Measurements from ENCODE around the gene HIPK3. TPM values are rescaled to one million over a fixed set of nuclear protein-coding genes. Genes with fewer than 3 reads are reported as not detected.
A peak's percentile ranks its signal among the peaks of the same experiment; 100 is the strongest.
"Not testable (repeated sequence)": the region's sequence is repeated elsewhere in the genome, so short reads cannot be mapped to it uniquely, and the experiment has no call there.

Gene HIPK3
- total RNA-seq, 1 donor from 2014 or later: 138 TPM

DNA sequence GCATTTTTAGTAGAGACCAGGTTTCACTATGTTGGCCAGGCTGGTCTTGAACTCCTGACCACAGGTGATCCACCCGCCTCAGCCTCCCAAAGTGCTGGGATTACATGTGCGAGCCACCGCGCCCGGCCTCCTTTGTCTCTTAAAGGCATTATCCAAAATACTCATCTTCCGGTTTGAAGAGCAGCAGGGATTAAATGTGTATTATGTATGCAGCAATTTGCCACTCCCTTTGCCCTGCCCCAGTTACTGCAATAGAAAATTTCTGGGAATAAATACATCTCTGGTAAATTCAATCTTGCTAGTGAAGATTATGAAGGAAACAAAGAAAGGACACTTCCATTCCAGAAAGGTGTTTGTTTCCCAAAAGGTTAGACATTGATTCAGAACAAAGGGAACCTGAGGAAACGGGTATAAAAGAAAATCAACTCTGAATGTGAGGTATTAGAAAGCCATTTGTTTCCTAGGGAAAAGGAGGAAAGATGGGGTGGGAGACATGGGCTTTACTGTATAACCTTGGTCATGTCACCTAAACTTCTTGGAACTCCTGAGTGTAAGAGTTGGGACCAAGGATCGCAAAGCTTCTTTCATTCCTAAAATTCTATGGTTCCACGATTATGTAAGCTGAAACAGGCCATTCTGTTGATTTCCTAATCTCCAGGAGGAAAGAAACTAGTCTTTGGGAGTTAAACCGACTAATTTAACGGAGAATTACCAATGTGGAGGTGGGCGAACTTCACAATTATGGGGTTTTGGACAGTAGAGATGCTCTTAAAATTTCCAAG, 959 bp upstream of the HIPK3 start:
- Histone ChIP-seq H3K9me3 (no peaks in the 10 kb centered on the region), H3K27ac (peak overlapping the region; percentile 100), H3K27me3 (ENCODE audit: low read depth) (no peaks in the 10 kb centered on the region), H3K4me1 (peaks cover 27% of the 10 kb centered on the region), H3K36me3 (no peaks in the 10 kb centered on the region), H3K4me3 (peak overlapping the region; percentile 84)
- intact Hi-C loops (cut with DNase I): no loop called here
- no peak for ATAC-seq
- TF ChIP-seq, protein P1, sequence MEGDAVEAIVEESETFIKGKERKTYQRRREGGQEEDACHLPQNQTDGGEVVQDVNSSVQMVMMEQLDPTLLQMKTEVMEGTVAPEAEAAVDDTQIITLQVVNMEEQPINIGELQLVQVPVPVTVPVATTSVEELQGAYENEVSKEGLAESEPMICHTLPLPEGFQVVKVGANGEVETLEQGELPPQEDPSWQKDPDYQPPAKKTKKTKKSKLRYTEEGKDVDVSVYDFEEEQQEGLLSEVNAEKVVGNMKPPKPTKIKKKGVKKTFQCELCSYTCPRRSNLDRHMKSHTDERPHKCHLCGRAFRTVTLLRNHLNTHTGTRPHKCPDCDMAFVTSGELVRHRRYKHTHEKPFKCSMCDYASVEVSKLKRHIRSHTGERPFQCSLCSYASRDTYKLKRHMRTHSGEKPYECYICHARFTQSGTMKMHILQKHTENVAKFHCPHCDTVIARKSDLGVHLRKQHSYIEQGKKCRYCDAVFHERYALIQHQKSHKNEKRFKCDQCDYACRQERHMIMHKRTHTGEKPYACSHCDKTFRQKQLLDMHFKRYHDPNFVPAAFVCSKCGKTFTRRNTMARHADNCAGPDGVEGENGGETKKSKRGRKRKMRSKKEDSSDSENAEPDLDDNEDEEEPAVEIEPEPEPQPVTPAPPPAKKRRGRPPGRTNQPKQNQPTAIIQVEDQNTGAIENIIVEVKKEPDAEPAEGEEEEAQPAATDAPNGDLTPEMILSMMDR (IDR thresholded peaks at IDR 0.05): no peak
- DNase-seq: no peak

DNA sequence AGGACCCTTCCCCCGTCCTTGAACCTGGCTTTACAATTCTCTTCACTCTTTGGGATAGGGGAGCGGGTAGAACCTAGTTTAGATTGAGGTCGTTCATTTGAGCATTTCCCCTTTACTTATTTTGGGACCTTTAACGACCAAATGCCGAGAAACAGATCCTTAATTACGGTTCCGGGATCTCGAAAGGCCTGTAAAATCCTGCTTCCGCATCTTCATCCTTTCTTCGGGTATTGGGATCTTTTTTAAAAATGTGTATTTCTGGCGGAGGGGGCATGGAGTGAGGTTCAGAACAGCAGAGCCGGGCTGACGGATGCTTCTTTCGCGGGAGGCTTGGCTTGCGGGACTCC, 395 bp upstream of the HIPK3 start:
- intact Hi-C loops (cut with DNase I): no loop called here
- ATAC-seq (no peak), DNase-seq (no peak)
- Histone ChIP-seq H3K4me3 (peak overlapping the region; percentile 84), H3K9me3 (no peaks in the 10 kb centered on the region), H3K4me1 (peaks cover 31% of the 10 kb centered on the region), H3K36me3 (no peaks in the 10 kb centered on the region), H3K27me3 (ENCODE audit: low read depth) (no peaks in the 10 kb centered on the region), H3K27ac (peak overlapping the region; percentile 100)
- TF ChIP-seq, protein P1 (IDR thresholded peaks at IDR 0.05): no peak

DNA sequence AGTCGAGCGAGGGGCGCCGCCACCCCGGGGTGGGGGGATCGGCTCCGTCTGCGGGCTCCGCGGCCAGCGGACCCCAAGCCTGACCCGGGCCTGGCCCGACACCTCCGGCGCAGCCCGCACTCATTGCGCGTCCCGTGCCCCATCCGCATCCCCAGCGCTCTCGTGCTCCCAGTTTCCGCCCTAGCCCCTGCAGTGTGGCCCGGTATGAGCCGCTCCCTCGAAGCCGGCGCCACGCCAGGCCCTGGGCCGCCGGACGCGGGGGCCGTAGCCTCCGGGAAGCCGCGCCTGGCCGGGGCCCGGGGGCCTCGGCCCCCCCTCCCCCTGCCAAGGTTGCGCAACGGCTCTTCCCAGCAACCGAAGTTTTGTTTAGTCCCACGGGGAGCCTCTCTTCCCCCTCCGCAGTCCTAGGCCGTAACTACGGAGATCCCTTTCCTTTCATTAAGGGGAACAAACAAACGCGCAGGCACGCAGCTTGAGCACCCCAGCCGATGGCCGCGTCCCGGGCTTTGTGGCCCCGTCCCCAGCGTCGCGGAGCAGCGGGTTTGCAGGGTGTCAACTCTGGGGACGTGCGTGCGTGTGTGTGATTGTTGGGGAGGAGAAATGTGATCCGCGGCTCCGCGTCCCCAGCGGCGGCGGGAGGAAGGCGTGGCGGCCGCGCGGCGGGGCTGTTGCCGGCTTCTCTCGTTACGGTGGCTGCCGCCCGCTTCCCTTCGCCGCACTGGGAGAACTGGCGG, 883 bp downstream of the HIPK3 start:
- DNase-seq: peak; percentile 91
- H3K9me3 ChIP-seq: no peaks in the 10 kb centered on the region
- intact Hi-C loops (cut with DNase I): no loop called here
- TF ChIP-seq, protein P1 (IDR thresholded peaks at IDR 0.05): peak; percentile 33
- H3K27me3 ChIP-seq (ENCODE audit: low read depth): no peaks in the 10 kb centered on the region
- peak overlapping the region; percentile 84 for H3K4me3 ChIP-seq
- peaks cover 41% of the 10 kb centered on the region for H3K4me1 ChIP-seq
- ATAC-seq: peak; percentile 92 to 96
- no peaks in the 10 kb centered on the region for H3K36me3 ChIP-seq
- H3K27ac ChIP-seq: peak overlapping the region; percentile 100

DNA sequence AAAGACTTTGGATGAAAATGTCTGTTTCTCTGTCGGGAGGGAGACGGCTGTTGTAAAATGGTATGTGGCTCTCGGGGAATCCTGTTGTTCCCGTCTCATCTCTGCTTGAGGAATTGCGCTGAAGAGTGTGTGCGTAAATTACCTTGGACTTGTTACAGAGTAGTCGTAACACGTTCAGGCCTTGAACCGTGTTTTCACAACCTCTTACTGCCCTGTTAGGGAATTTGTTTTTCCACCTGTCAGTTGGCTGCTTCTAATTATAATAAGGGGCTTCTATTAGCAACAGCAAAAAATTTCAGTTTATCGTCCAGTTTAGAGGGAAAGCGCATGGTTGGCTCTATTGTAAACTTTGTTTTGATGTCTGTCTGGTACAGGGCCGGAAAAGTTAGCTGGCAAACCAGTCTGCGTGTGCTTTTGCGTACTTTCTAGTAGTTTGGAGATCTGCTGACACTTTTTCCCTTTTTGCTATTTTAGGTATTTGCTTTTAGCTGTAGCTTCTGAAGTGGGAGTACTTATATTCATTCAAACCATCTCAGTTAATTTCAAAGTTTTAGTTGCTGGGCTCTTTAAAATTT, 1.5 kb downstream of the HIPK3 start:
- H3K27me3 ChIP-seq (ENCODE audit: low read depth): no peaks in the 10 kb centered on the region
- TF ChIP-seq, protein P1 (IDR thresholded peaks at IDR 0.05): no peak
- H3K4me1 ChIP-seq: peaks cover 47% of the 10 kb centered on the region
- H3K9me3 ChIP-seq: no peaks in the 10 kb centered on the region
- DNase-seq (no peak), ATAC-seq (peak; percentile 5 to 43)
- peak overlapping the region; percentile 84 for H3K4me3 ChIP-seq
- no peaks in the 10 kb centered on the region for H3K36me3 ChIP-seq
- intact Hi-C loops (cut with DNase I): no loop called here
- H3K27ac ChIP-seq: peak overlapping the region; percentile 100

DNA sequence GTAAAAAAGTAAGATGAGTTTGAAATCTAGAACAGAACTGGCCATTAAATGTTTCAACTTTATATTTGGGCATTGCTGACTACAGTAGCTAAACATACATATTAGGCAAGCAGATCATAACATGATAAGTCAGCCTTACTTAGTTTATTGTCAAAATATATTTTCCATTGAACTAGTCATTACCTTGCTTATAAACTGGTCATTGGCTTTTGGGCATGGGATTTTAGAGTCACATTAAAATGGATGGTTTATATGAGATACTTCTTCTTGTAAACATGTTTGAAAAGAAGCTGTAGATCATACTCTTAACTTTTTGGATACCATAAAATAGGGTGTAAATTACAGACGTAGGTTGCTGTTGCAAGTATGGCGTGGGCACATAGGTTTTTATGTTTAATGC, 2.7 kb downstream of the HIPK3 start:
- ATAC-seq (no peak), DNase-seq (no peak)
- no peaks in the 10 kb centered on the region for H3K9me3 ChIP-seq
- intact Hi-C loops (cut with DNase I): no loop called here
- H3K27ac ChIP-seq: peak overlapping the region; percentile 100
- peaks cover 55% of the 10 kb centered on the region for H3K4me1 ChIP-seq
- peak overlapping the region; percentile 84 for H3K4me3 ChIP-seq
- TF ChIP-seq, protein P1 (IDR thresholded peaks at IDR 0.05): no peak
- H3K36me3 ChIP-seq: no peaks in the 10 kb centered on the region
- no peaks in the 10 kb centered on the region for H3K27me3 ChIP-seq (ENCODE audit: low read depth)

DNA sequence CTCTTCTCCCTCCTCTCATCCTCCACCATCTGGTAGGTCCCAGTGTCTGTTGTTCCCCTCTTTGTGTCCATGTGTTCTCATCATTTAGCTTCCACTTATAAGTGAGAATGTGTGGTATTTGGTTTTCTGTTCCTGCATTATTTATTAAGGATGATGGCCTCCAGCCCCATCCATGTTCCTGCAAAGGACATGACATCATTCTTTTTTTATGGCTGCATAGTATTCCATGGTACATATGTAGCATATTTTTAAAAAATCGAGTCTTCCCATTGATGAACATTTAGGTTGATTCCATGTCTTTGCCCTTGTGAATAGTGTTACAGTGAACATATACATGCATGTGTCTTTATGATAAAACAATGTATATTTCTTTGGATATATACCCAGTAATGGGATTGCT, 4.2 kb downstream of the HIPK3 start:
- H3K36me3 ChIP-seq; intact Hi-C loops (cut with DNase I); H3K27ac ChIP-seq; H3K9me3 ChIP-seq; DNase-seq; ATAC-seq; H3K4me3 ChIP-seq; H3K27me3 ChIP-seq (ENCODE audit: low read depth): not testable (repeated sequence)
- H3K4me1 ChIP-seq: peaks cover 51% of the 10 kb centered on the region
